HCT116 (cell line): ENCODE measurements around the gene PKP3. TPM values are rescaled to one million over a fixed set of nuclear protein-coding genes. Genes with fewer than 3 reads are reported as not detected.
"Not testable (repeated sequence)": the region's sequence is repeated elsewhere in the genome, so short reads cannot be mapped to it uniquely, and the experiment has no call there.

Experiments used
- ATAC-seq: fragments of 200-7000 bp; cut with Tn5 transposase; 2 replicates; pipeline ENCODE4 v1.9.1; 2020; ENCODE audit warnings: mild to moderate bottlenecking, moderate library complexity
- BruUV-seq: library from RNA; stranded (reverse); fragments of 400-500 nt; replicated peaks from 2 replicates; lab custom pipeline; 2021; lab: Mats Ljungman, UMichigan
- CTCF ChIA-PET: fragments of 300-600 bp; sonication (Branson Sonifier 250); formaldehyde crosslinking; loops from one replicate; lab custom pipeline; 2021; ENCODE audit warnings: antibody characterized with exemption; lab: Charles Lee
- POLR2A ChIA-PET: fragments of 300-600, 350-600 bp; sonication (Branson Sonifier 250); formaldehyde crosslinking; loops from one replicate; lab custom pipeline; 2021; ENCODE audit warnings: antibody characterized with exemption; lab: Charles Lee
- RAD21 ChIA-PET, 2 experiments: fragments of 300-600 bp; sonication (Branson Sonifier 250); formaldehyde crosslinking; loops; one replicate each; lab custom pipeline; 2023; ENCODE audit warnings: low total read pairs in 2 of 2; ENCODE audit not compliant: uncharacterized antibody in 2 of 2, unreplicated experiment in 2 of 2, low non-redundant PET in 1 of 2; lab: Charles Lee
- DNase-seq: peaks from one replicate; pipeline ENCODE4 v3.0.0-alpha.2; 2010; ENCODE audit warnings: low read depth, low spot score
- H2AFZ ChIP-seq: fragments of 200-600 bp; shearing (Covaris generic), sonication (generic); 2 replicates; pipeline ENCODE4 v1.6.1; 2017; ENCODE audit warnings: low read depth, mixed run types, mixed read lengths, antibody characterized with exemption, low read length; ENCODE audit not compliant: poor library complexity, severe bottlenecking
- H3K27ac ChIP-seq: 2 replicates; pipeline ENCODE4 v1.5.1; 2012; ENCODE audit warnings: low read depth, low read length
- H3K27me3 ChIP-seq: fragments of 200-600 bp; sonication (generic); 2 replicates; pipeline ENCODE4 v1.6.1; 2016; ENCODE audit warnings: mixed run types, low read length, mixed read lengths; ENCODE audit not compliant: insufficient read depth
- H3K36me3 ChIP-seq, 2 experiments: fragments of 200-500 bp in 1 of 2; fragments of 200-600 bp in 1 of 2; sonication (Bioruptor generic) in 1 of 2; sonication (generic) in 1 of 2; 2 replicates each; pipeline versions ENCODE4 v1.5.1 to v1.6.1; 2014 to 2016; ENCODE audit warnings: low read length in 2 of 2, inconsistent platforms in 1 of 2, mixed read lengths in 1 of 2, mixed run types in 1 of 2; ENCODE audit not compliant: insufficient read depth in 2 of 2, control insufficient read depth in 1 of 2
- H3K4me1 ChIP-seq, 2 experiments: fragments of 200-600 bp in 1 of 2; sonication (generic) in 1 of 2; 2 replicates each; pipeline versions ENCODE4 v1.5.1 to v1.6.1; 2012 to 2017; ENCODE audit warnings: low read length in 2 of 2, inconsistent platforms in 1 of 2, mild to moderate bottlenecking in 1 of 2, mixed read lengths in 1 of 2, mixed run types in 1 of 2, moderate library complexity in 1 of 2; ENCODE audit not compliant: insufficient read depth in 2 of 2, control insufficient read depth in 1 of 2
- H3K4me2 ChIP-seq: fragments of 200-600 bp; sonication (generic); 2 replicates; pipeline ENCODE4 v1.6.1; 2017; ENCODE audit warnings: mixed run types, low read length, mixed read lengths
- H3K4me3 ChIP-seq, 2 experiments: fragments of 200-600 bp in 1 of 2; sonication (generic) in 1 of 2; replicated peaks in 1 of 2; 2 replicates each; pipeline ENCODE4 v1.5.1; 2011 to 2016; ENCODE audit warnings: low read length in 2 of 2, control low read depth in 1 of 2, low read depth in 1 of 2, mild to moderate bottlenecking in 1 of 2, mixed read lengths in 1 of 2, mixed run types in 1 of 2
- H3K79me2 ChIP-seq: fragments of 200-600 bp; sonication (generic); 2 replicates; pipeline ENCODE4 v1.6.1; 2017; ENCODE audit warnings: mild to moderate bottlenecking, mixed run types, low read length, moderate library complexity, mixed read lengths; ENCODE audit not compliant: insufficient read depth
- H3K9ac ChIP-seq: fragments of 200-600 bp; sonication (generic); 2 replicates; pipeline ENCODE4 v1.6.1; 2016; ENCODE audit warnings: low read length, mixed read lengths
- H3K9me2 ChIP-seq: fragments of 200-600 bp; sonication (generic), shearing (Covaris generic); 2 replicates; pipeline ENCODE4 v1.6.1; 2017; ENCODE audit warnings: mixed run types, mild to moderate bottlenecking, moderate library complexity; ENCODE audit not compliant: insufficient read depth
- H3K9me3 ChIP-seq, 2 experiments: fragments of 200-500 bp in 1 of 2; fragments of 200-600 bp in 1 of 2; sonication (Bioruptor generic) in 1 of 2; sonication (generic) in 1 of 2; 2 replicates each; pipeline ENCODE4 v1.6.1; 2014 to 2017; ENCODE audit warnings: low read length in 2 of 2, mixed read lengths in 2 of 2, inconsistent platforms in 1 of 2, low read depth in 1 of 2, mild to moderate bottlenecking in 1 of 2, mixed run types in 1 of 2, moderate library complexity in 1 of 2; ENCODE audit not compliant: control insufficient read depth in 1 of 2, insufficient read depth in 1 of 2
- H4K20me1 ChIP-seq: fragments of 200-600 bp; sonication (generic), shearing (Covaris generic); 2 replicates; pipeline ENCODE4 v1.6.1; 2017; ENCODE audit warnings: mixed run types, mild to moderate bottlenecking, moderate library complexity; ENCODE audit not compliant: insufficient read depth
- CBX3 ChIP-seq: IDR thresholded peaks from 2 replicates; pipeline ENCODE4 v1.6.1; 2012; ENCODE audit warnings: low read depth
- EGR1 ChIP-seq: IDR thresholded peaks from 2 replicates; pipeline ENCODE4 v1.6.1; 2012; ENCODE audit warnings: low read depth
- FOSL1 ChIP-seq: IDR thresholded peaks from 2 replicates; pipeline ENCODE4 v1.6.1; 2012; ENCODE audit warnings: low read depth
- JUND ChIP-seq: IDR thresholded peaks from 2 replicates; pipeline ENCODE4 v1.6.1; 2012
- ZNF274 ChIP-seq: fragments of 200-500 bp; sonication (Bioruptor generic); IDR thresholded peaks from 2 replicates; pipeline ENCODE4 v1.6.1; 2014; ENCODE audit warnings: mild to moderate bottlenecking, low read depth, low read length, inconsistent platforms
- intact Hi-C: fragments of 100-400 bp; cut with micrococcal nuclease; formaldehyde crosslinking; loops from 2 replicates; pipeline ENCODE4 v1.10.0; 2022
- total RNA-seq: library from RNA; stranded (reverse); gene quantifications from one replicate; pipeline ENCODE4 v1.2.1, GENCODE V29; 2021; ENCODE audit not compliant: unreplicated experiment

Gene PKP3
- total RNA-seq, 1 experiment from 2014 or later: 157 TPM

GRCh38 chr11:424232-424631 lies 30.2 kb downstream of the PKP3 start:
- H3K4me3 ChIP-seq: no peak overlapping the region
- TF ChIP-seq JUND (no peak), FOSL1 (no peak), CBX3 (no peak), EGR1 (no peak), ZNF274 (no peak)
- no TSS peak for BruUV-seq
- CTCF ChIA-PET: no interaction called here
- H3K9me2 ChIP-seq: no peaks in the 10 kb centered on the region
- H3K27me3 ChIP-seq: no peaks in the 10 kb centered on the region
- no peaks in the 10 kb centered on the region for H4K20me1 ChIP-seq
- H3K4me2 ChIP-seq: no peak overlapping the region
- ATAC-seq (no peak), DNase-seq (no peak)
- POLR2A ChIA-PET: no interaction called here
- H3K27ac ChIP-seq: no peak overlapping the region
- no peaks in the 10 kb centered on the region for H3K9me3 ChIP-seq
- no peaks in the 10 kb centered on the region for H3K79me2 ChIP-seq
- H3K4me1 ChIP-seq: no peaks in the 10 kb centered on the region
- no peaks in the 10 kb centered on the region for H3K36me3 ChIP-seq
- RAD21 ChIA-PET: no interaction called here
- no peak overlapping the region for H2AFZ ChIP-seq
- H3K9ac ChIP-seq: no peak overlapping the region
- intact Hi-C loops: no loop called here

GRCh38 chr11:424766-425165 lies 30.8 kb downstream of the PKP3 start:
- RAD21 ChIA-PET, CTCF ChIA-PET: not testable (repeated sequence)

More at GRCh38 chr11:424766-425165, 30.8 kb downstream of the PKP3 start:
- intact Hi-C loops, H3K9me3 ChIP-seq, H3K4me1 ChIP-seq, BruUV-seq, H3K4me3 ChIP-seq, H3K27ac ChIP-seq, POLR2A ChIA-PET, H3K27me3 ChIP-seq, H3K4me2 ChIP-seq, H4K20me1 ChIP-seq, H3K79me2 ChIP-seq, H3K36me3 ChIP-seq, H3K9ac ChIP-seq, H2AFZ ChIP-seq, DNase-seq, H3K9me2 ChIP-seq, ATAC-seq: not testable (repeated sequence)
